Measurements from ENCODE around the gene RPE.

DNA sequence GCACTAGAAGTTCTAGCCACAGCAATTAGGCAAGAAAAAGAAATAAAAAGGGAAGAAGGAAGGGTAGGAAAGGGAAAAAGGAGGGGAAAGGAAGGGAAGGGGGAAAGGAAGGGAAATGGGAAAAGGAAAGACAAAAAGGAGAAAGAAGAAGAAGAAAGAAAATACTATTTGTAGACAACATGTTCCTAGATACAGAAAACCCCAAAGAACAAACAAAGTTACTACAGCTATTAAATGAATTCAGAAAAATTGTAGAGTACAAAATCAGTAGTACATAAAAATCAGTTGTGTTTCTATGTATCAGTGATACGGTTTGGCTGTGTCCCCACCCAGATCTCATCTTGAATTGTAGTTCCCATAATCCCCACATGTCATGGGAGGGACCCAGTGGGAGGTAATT is 52.3 kb downstream of the RPE start:
- TF ChIP-seq, protein P1, sequence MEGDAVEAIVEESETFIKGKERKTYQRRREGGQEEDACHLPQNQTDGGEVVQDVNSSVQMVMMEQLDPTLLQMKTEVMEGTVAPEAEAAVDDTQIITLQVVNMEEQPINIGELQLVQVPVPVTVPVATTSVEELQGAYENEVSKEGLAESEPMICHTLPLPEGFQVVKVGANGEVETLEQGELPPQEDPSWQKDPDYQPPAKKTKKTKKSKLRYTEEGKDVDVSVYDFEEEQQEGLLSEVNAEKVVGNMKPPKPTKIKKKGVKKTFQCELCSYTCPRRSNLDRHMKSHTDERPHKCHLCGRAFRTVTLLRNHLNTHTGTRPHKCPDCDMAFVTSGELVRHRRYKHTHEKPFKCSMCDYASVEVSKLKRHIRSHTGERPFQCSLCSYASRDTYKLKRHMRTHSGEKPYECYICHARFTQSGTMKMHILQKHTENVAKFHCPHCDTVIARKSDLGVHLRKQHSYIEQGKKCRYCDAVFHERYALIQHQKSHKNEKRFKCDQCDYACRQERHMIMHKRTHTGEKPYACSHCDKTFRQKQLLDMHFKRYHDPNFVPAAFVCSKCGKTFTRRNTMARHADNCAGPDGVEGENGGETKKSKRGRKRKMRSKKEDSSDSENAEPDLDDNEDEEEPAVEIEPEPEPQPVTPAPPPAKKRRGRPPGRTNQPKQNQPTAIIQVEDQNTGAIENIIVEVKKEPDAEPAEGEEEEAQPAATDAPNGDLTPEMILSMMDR (IDR thresholded peaks at IDR 0.05 in 8 of 11, conservative IDR thresholded peaks at IDR 0.05 in 3 of 11), result no peak
- no peak for TF ChIP-seq POLR2A (IDR thresholded peaks at IDR 0.05)
- TF ChIP-seq POLR2AphosphoS5 (IDR thresholded peaks at IDR 0.05), result no peak
